GM10847 (cell line): ENCODE results near the gene DNAJC6.

ENCODE experiments used
- POLR2A ChIP-seq: IDR thresholded peaks from 2 replicates; pipeline ENCODE4 v1.6.1; 2011; ENCODE audit not compliant: insufficient read length; ENCODE audit errors: extremely low read depth

The DNAJC6 gene

GRCh38 chr1:65279070-65279779 lies 30.1 kb upstream of the DNAJC6 start:
- no peak for TF ChIP-seq POLR2A

- no peak for TF ChIP-seq POLR2A
These were observed 27.5 kb upstream of the DNAJC6 start for GRCh38 chr1:65281846-65282245.

GRCh38 chr1:65284229-65284628 lies 25.1 kb upstream of the DNAJC6 start:
- TF ChIP-seq POLR2A = no peak

- TF ChIP-seq POLR2A = no peak
These were observed 19.9 kb upstream of the DNAJC6 start for GRCh38 chr1:65289449-65289848.

GRCh38 chr1:65292861-65293593 lies 16.3 kb upstream of the DNAJC6 start:
- TF ChIP-seq POLR2A = no peak

GRCh38 chr1:65297706-65298105 lies 11.6 kb upstream of the DNAJC6 start:
- no peak for TF ChIP-seq POLR2A

- no peak for TF ChIP-seq POLR2A
These were observed 10.0 kb upstream of the DNAJC6 start for GRCh38 chr1:65299328-65299727.

- no peak for TF ChIP-seq POLR2A
These were observed 501 bp upstream of the DNAJC6 start for GRCh38 chr1:65308781-65309303.

GRCh38 chr1:65310078-65310587 lies 790 bp downstream of the DNAJC6 start:
- TF ChIP-seq POLR2A = no peak

GRCh38 chr1:65311760-65312159 lies 2.4 kb downstream of the DNAJC6 start:
- no peak for TF ChIP-seq POLR2A

GRCh38 chr1:65316233-65316632 lies 6.9 kb downstream of the DNAJC6 start:
- no peak for TF ChIP-seq POLR2A

- no peak for TF ChIP-seq POLR2A
These were observed 8.7 kb downstream of the DNAJC6 start for GRCh38 chr1:65317866-65318653.

GRCh38 chr1:65319141-65319540 lies 9.8 kb downstream of the DNAJC6 start:
- TF ChIP-seq POLR2A = no peak

GRCh38 chr1:65319754-65320153 lies 10.4 kb downstream of the DNAJC6 start:
- TF ChIP-seq POLR2A = no peak

GRCh38 chr1:65321879-65322278 lies 12.5 kb downstream of the DNAJC6 start:
- TF ChIP-seq POLR2A = no peak
